Inflammatory macrophage treated with lipopolysaccharide for 4 hours (primary cell): Measurements from ENCODE around the gene MIA.
"Not testable (repeated sequence)": the region's sequence is repeated elsewhere in the genome, so short reads cannot be mapped to it uniquely, and the experiment has no call there.

Experiments used
- DNase-seq: peaks from one replicate; pipeline ENCODE4 v3.0.0-alpha.2; 2020

Gene MIA

GRCh38 chr19:40750874-40751537, 24.3 kb upstream of the MIA start, which contains the start of gene SNRPA:
Gene SNRPA (plus strand): TSS chr19:40751203. CDS start chr19:40751409, 206 bp downstream.
- DNase-seq, result peak; percentile 99

GRCh38 chr19:40752257-40752781, 23.0 kb upstream of the MIA start:
- DNase-seq, result peak; percentile 66

- peak; percentile 91 for DNase-seq
Measured at GRCh38 chr19:40754611-40755247, 20.6 kb upstream of the MIA start.

- peak; percentile 19 for DNase-seq
Measured at GRCh38 chr19:40755248-40755624, 20.1 kb upstream of the MIA start.

GRCh38 chr19:40755791-40756190, 19.5 kb upstream of the MIA start:
- no peak for DNase-seq

- no peak for DNase-seq
Measured at GRCh38 chr19:40756502-40757110, 18.7 kb upstream of the MIA start.

GRCh38 chr19:40758491-40758890, 16.8 kb upstream of the MIA start:
- no peak for DNase-seq

- no peak for DNase-seq
Measured at GRCh38 chr19:40759352-40759751, 16.0 kb upstream of the MIA start.

- DNase-seq, result no peak
Measured at GRCh38 chr19:40762754-40763470, 12.4 kb upstream of the MIA start.

- no peak for DNase-seq
Measured at GRCh38 chr19:40763526-40763925, 11.8 kb upstream of the MIA start.

- no peak for DNase-seq
Measured at GRCh38 chr19:40763963-40764362, 11.4 kb upstream of the MIA start.

- DNase-seq, result not testable (repeated sequence)
Measured at GRCh38 chr19:40766385-40766784, 8.9 kb upstream of the MIA start.

- peak; percentile 47 for DNase-seq
Measured at GRCh38 chr19:40768869-40769268, 6.5 kb upstream of the MIA start.

GRCh38 chr19:40771101-40771862, 4.0 kb upstream of the MIA start:
- DNase-seq, result not testable (repeated sequence)

- DNase-seq, result no peak
Measured at GRCh38 chr19:40775632-40776022, 306 bp downstream of the MIA start.

- no peak for DNase-seq
Measured at GRCh38 chr19:40776364-40776763, 1.0 kb downstream of the MIA start.

GRCh38 chr19:40776932-40777644, 1.8 kb downstream of the MIA start:
- DNase-seq, result peak; percentile 98

GRCh38 chr19:40777645-40777936, 2.3 kb downstream of the MIA start:
- DNase-seq, result no peak

GRCh38 chr19:40777937-40778705, 2.8 kb downstream of the MIA start, which contains the start of gene RAB4B:
Gene RAB4B (plus strand): TSS chr19:40778247. CDS start chr19:40778376, 129 bp downstream.
- peak; percentile 100 for DNase-seq

- DNase-seq, result peak; percentile 75
Measured at GRCh38 chr19:40778706-40779284, 3.5 kb downstream of the MIA start.

GRCh38 chr19:40780582-40780981, 5.3 kb downstream of the MIA start:
- DNase-seq, result no peak
